ENCODE measurements around the gene SGPP2. TPM values are rescaled to one million over a fixed set of nuclear protein-coding genes. Genes with fewer than 3 reads are reported as not detected.

The SGPP2 gene
- polyA plus RNA-seq, 4 donors, result 2.5 to 24.1 (median 17.9) TPM

GRCh38 chr2:222521099-222521498 is 96.8 kb downstream of the SGPP2 start:
- DNase-seq (ENCODE audit: low read depth in 4 of 4, low spot score in 3 of 4), result no peak

DNA sequence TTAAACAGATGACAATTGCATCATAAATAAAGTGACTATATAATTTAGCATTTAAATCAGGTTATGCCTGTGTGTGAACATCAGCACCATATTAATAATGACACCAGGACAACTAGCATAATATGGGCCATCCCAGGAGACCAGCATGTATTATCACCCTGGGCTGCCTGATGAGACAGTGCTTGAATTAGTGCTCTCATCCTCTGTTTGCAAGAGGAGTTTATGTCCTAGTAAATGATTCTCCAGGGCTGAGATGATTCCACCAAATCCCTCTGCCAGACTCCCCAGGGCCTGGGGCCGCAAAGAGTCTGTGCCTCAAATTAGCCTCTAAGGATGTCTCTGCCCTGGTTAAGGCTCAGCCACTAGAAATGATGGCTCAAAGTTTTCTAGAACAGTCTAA is 97.7 kb downstream of the SGPP2 start:
- DNase-seq (ENCODE audit: low read depth in 4 of 4, low spot score in 3 of 4), result no peak

DNA sequence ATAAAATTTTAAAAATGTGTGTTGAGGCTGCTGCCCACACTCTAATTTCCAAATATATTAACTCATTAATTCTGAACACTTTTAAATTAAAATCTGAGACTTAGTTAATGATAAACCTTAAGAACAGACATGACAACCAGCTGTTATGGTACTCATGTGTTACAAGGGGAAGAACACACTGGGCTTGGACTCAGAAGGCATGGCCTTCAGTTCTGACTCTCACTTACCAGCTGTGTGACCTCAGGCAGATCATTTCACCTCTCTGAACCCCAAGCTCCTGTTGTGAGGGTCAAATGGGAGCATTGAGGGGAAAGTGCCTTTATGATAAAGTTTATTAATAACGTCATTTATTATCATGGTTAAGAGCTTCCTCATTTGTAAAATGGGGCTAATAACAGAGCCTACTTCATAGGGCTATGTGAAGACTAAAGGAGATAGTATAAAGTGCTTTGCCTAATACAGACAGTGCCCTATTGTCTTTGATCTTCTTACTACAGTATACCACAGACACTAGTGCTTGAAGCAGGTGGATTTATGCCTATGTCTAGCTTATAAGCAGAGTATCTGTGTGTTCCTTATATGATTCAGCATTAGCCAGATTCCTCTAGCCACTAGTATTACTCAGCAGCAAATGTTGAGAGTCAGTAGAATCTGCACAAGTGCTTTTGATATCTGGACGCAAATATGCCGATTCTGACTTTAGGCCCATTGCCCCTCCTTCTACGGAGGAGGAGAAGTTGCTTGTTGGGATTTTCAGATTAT is 99.6 kb downstream of the SGPP2 start:
- DNase-seq (ENCODE audit: low read depth in 4 of 4, low spot score in 3 of 4), result no peak

- DNase-seq (ENCODE audit: low read depth in 4 of 4, low spot score in 3 of 4), result no peak
These were observed 101.5 kb downstream of the SGPP2 start for GRCh38 chr2:222525811-222526210.

DNA sequence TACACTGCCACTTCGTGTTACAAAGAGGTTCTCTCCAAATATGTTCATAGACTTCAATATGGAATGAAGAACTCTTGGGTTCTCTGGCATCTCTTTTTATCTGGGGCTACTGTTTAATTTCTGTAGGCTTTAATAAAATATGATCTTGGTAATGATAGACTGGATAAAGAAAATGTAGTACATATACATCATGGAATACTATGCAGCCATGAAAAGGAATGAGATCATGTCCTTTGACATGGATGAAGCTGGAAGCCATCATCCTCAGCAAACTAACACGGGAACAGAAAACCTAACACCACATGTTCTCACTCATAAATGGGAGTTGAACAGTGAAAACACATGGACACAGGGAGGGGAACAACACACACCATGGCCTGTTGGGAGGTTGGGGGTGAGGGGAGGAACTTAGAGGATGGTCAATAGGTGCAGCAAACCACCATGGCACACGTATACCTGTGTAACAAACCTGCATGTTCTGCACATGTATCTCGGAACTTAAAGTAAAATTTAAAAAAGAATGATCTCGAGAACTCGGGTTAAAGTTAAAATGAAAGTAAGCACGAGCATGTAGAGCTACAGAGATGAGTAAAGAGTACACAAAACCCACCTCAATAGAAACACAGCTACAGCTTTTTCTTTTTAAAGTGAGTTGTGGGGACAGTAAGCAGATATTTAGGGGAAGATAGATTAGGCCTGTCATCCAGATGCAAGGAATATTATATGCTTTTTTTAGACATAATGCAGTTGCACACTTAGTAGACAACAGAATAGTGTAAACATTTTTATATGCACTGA is 102.3 kb downstream of the SGPP2 start:
- DNase-seq (ENCODE audit: low read depth in 4 of 4, low spot score in 3 of 4), result no peak

DNA sequence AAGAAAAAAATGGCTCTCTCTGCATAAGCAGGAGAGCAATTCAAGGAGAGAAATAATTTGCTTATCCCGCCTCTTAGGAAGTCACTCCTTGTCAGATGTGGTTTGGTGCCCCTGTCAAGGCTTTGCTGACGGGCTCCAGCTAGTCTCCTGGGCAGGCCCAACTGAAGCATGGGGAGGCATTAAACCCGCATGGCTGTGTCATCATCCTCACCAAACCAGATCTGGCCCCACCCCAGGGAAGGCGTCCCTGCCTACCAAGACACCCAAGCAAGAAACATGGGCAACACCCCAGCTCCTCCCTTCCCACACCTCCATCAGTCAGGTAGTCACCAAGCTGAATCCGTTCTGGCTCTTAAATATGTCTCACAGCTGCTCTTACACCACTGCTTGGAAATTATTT is 108.0 kb downstream of the SGPP2 start:
- no peak for DNase-seq (ENCODE audit: low read depth in 4 of 4, low spot score in 3 of 4)

- DNase-seq (ENCODE audit: low read depth in 4 of 4, low spot score in 3 of 4), result no peak
These were observed 111.1 kb downstream of the SGPP2 start for GRCh38 chr2:222535477-222535876.

DNA sequence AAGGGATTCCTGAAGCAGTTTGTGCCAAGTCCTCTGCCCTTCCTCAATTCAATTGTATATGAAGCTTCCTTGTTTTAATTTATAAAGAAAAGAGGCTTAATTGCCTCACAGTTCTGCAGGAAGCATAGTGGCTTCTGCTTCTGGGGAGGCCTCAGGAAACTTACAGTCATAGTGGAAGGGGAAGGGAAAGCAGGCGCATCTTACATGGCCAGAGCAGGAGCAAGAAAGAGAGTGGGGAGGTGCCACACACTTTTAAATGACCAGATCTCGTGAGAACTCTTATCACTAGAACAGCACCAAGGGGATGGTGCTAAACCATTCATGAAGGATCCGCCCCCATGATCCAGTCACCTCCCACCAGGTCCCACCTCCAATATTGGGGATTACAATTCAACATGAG is 114.2 kb downstream of the SGPP2 start:
- no peak for DNase-seq (ENCODE audit: low read depth in 4 of 4, low spot score in 3 of 4)

- DNase-seq (ENCODE audit: low read depth in 4 of 4, low spot score in 3 of 4), result no peak
These were observed 120.3 kb downstream of the SGPP2 start for GRCh38 chr2:222544661-222545060.

DNA sequence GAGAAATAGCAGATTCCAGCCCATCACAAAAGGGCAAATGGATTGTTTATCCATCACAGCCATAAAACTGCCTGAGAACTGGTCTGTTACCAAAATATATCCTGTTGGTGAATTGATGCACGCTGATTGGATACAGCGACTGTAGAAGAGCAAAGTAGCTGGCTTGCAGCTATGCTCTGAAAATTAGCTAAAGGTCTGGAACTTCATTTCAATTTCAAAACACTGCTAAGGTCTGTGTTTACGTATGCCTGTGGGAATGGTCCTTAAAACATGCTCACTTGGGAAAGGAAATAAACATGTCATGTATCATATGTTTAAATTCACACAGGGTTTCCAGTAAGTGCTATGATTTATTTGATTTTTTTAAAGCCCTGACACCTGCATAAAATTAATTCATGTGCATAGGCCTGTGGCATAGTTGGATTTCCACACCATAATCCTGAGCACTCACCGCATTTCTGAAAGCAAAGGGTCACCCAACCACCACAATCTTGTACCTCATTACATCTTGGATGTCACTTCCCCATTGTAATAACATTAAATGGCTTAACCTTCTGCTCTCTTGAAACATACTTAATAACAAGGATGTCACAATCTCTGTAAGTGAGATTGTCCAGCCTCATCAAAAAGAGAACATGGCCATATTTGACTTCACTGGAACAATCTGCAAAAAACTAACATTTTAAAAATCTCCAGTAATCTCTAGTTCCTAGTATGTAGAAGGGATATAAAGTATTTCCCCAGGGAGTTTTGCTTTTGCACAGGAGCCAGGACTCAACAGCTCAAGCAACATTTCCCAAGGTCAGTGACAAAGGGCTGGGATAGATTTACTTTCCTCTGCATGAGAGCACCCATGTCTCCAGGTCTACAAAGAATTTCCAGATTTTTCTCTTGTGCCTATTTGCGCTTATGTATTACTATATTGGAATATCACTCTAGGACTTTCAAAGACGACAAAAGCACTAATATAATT is 121.8 kb downstream of the SGPP2 start:
- no peak for DNase-seq (ENCODE audit: low read depth in 4 of 4, low spot score in 3 of 4)

- no peak for DNase-seq (ENCODE audit: low read depth in 4 of 4, low spot score in 3 of 4)
These were observed 122.7 kb downstream of the SGPP2 start for GRCh38 chr2:222547083-222547482.

- no peak for DNase-seq (ENCODE audit: low read depth in 4 of 4, low spot score in 3 of 4)
These were observed 124.6 kb downstream of the SGPP2 start for GRCh38 chr2:222548992-222549391.

- DNase-seq (ENCODE audit: low read depth in 4 of 4, low spot score in 3 of 4), result no peak
These were observed 130.2 kb downstream of the SGPP2 start for GRCh38 chr2:222554517-222554916.

DNA sequence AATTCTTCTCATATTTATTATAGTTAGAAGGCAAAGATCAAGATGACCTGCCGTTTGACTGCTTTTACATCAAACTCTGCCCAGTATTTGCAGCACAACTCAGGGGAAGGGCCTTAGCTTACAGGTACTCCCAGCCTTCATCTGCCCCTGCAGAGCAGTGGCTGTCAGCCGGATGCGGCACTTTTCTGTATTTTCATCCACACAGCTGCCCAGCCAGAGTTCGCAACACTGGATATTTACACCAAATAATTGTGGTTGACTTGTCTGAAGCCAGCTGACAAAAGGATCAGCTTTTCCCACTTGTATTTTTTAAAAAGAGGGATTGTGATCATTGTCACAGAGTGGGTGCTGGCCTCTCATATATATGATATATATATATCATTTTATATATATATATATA is 136.8 kb downstream of the SGPP2 start:
- no peak for DNase-seq (ENCODE audit: low read depth in 4 of 4, low spot score in 3 of 4)

DNA sequence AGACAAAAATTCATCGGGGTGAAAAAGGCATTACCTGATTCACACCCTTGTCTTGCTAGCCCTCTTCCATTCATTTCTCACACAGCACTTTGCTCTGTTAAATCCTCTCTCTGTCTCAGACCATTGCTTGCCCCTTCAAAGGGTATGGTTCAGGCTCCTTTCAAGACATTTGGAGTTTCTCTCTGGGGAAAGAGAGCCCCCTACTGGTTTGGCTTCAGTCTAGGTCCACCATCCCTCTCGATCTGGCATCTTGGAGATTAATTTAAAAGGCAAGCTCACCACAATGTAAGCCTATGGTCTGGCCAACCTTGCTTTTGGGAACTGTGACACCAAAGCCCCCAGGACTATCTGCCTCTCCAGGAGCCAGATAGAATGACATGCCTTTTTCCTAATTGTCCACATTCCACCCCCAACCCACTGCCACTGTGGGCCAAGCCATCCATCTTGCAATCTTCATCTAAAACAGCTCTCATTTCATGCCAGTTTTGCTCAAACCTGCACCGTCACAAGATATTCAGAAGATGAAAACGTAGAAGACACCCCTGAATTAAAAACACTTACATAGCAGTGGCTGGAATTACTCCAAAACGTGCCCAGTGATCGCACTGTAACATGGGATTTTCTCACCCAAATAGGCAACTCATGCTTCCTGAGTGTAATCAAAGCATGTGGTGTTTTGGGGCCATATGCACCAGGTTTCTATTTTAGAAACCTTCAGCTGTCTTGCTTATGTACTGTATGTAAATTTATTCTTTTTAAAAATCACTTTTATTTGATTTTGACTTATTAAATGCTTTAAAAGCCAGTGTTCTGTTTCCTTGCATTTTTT is 137.7 kb downstream of the SGPP2 start:
- peak; percentile 51 to 69 (median 62) for DNase-seq (ENCODE audit: low read depth in 4 of 4, low spot score in 3 of 4)

DNA sequence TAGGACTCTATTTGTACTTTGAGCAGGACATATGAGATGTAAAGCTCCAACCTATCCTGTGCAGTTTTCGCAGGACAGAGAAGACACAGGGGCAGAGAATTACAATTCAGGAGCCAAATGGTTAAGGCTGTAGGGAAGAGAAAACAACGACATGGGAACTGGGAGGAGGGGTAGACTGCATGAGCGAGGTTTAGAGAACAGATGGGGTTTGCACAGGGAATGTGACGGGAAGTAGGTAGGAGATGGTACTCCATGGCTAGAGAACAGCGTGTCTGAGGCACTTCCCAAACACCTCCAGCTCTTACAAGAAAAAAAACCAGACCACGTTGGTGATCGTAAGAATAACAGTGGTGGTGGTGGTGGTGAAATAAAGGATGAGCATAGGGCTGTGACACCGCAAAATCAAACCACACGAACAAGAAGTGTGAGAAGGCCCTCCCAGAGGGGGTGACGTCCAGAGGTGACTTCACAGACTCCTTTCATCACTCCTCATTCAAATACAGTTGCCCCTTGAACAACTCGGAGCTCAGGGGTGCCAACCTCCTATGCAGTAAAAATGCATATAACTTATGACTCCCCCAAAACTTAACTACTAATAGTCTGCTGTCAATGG is 138.9 kb downstream of the SGPP2 start:
- DNase-seq (ENCODE audit: low read depth in 4 of 4, low spot score in 3 of 4), result no peak

DNA sequence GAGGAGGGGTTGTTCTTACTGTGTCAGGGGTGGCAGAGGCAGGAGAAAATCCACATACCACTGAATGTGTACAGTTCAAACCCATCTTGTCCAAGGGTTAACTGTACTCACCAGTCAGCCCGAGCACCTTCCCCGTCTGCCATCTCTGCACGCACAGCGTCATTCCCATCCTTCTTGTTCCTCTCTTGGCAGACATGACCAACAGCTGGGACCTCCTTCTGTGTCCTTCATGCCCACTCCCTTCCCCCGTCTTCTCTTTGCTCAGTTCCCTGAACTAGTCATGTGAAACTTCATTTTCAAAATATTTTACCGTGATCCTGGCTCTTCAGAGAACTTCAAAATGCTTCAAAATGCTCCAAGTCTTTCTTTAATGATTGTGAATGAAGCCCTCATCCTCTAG is 139.6 kb downstream of the SGPP2 start:
- no peak for DNase-seq (ENCODE audit: low read depth in 4 of 4, low spot score in 3 of 4)

- no peak for DNase-seq (ENCODE audit: low read depth in 4 of 4, low spot score in 3 of 4)
These were observed 141.9 kb downstream of the SGPP2 start for GRCh38 chr2:222566229-222566628.

- DNase-seq (ENCODE audit: low read depth in 4 of 4, low spot score in 3 of 4), result no peak
These were observed 144.5 kb downstream of the SGPP2 start for GRCh38 chr2:222568865-222569264.

GRCh38 chr2:222569826-222570225 is 145.5 kb downstream of the SGPP2 start:
- no peak for DNase-seq (ENCODE audit: low read depth in 4 of 4, low spot score in 3 of 4)
